ENCODE measurements around the gene FKBP15.

DNA sequence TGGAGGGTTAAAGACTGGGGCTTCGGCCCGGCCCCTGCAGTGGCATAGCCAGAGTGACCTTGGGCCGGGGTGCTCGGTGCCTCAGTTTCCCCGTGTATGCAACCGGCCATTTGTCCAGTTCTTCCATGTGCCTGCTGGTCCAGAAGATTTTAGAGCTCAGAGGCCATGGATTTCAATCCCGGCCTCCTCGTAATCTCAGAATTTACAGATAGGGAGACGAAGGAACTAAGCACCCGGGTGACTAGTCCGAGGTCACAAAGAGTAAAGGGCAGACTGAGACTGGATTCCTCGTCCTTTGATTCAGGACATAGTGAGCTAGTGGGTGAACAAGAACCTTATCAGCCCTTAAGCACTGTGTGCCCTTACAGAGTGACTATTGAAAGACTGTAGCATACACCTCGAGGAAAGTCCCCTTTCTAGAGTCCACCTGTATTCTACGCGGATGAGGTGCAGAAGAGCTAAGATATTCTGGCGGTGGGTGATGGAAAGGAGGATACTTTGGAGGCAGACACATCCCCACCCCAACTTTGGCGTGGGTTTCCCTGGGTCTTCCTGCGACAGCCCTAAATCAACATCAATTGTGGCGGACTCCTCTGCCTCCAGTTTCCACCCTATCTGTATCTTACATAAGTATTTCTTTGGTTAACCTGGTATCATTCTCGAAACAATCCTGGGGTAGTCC is 864 bp upstream of the FKBP15 start:
- TF ChIP-seq, protein P1, sequence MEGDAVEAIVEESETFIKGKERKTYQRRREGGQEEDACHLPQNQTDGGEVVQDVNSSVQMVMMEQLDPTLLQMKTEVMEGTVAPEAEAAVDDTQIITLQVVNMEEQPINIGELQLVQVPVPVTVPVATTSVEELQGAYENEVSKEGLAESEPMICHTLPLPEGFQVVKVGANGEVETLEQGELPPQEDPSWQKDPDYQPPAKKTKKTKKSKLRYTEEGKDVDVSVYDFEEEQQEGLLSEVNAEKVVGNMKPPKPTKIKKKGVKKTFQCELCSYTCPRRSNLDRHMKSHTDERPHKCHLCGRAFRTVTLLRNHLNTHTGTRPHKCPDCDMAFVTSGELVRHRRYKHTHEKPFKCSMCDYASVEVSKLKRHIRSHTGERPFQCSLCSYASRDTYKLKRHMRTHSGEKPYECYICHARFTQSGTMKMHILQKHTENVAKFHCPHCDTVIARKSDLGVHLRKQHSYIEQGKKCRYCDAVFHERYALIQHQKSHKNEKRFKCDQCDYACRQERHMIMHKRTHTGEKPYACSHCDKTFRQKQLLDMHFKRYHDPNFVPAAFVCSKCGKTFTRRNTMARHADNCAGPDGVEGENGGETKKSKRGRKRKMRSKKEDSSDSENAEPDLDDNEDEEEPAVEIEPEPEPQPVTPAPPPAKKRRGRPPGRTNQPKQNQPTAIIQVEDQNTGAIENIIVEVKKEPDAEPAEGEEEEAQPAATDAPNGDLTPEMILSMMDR (optimal IDR thresholded peaks at IDR 0.05 in 1 of 3, IDR thresholded peaks at IDR 0.05 in 1 of 3, conservative IDR thresholded peaks at IDR 0.05 in 1 of 3; ENCODE audit: extremely low read depth in 1 of 3, insufficient read depth in 2 of 3, low read length in 3 of 3) = no peak
- TF ChIP-seq EZH2 (IDR thresholded peaks at IDR 0.05; ENCODE audit: low read length) = no peak
